ENCODE results near the gene PICALM.
A peak's percentile ranks its signal among the peaks of the same experiment; 100 is the strongest.
"Not testable (repeated sequence)": the region's sequence is repeated elsewhere in the genome, so short reads cannot be mapped to it uniquely, and the experiment has no call there.

The PICALM gene

GRCh38 chr11:86068951-86069407 lies at the start of gene PICALM:
Gene PICALM, minus strand, starts transcription at chr11:86069084. Its CDS starts 304 bp downstream, at chr11:86068780.
- DNase-seq: peak; percentile 99

GRCh38 chr11:86118253-86118652 lies 49.4 kb upstream of the PICALM start:
- no peak for DNase-seq

GRCh38 chr11:86117712-86118063 lies 48.8 kb upstream of the PICALM start:
- DNase-seq: no peak

GRCh38 chr11:86117001-86117711 lies 48.3 kb upstream of the PICALM start:
- DNase-seq: peak; percentile 21

- DNase-seq: peak; percentile 85
Measured at GRCh38 chr11:86116386-86116726, 47.5 kb upstream of the PICALM start.

GRCh38 chr11:86115542-86116385 lies 46.9 kb upstream of the PICALM start:
- no peak for DNase-seq

GRCh38 chr11:86108890-86109638 lies 40.2 kb upstream of the PICALM start:
- no peak for DNase-seq

- DNase-seq: no peak
Measured at GRCh38 chr11:86108191-86108590, 39.3 kb upstream of the PICALM start.

GRCh38 chr11:86106916-86107315 lies 38.0 kb upstream of the PICALM start:
- no peak for DNase-seq

GRCh38 chr11:86106031-86106430 lies 37.1 kb upstream of the PICALM start:
- not testable (repeated sequence) for DNase-seq

GRCh38 chr11:86105601-86106000 lies 36.7 kb upstream of the PICALM start:
- DNase-seq: not testable (repeated sequence)

- DNase-seq: no peak
Measured at GRCh38 chr11:86103808-86104207, 34.9 kb upstream of the PICALM start.

GRCh38 chr11:86101941-86102407 lies 33.1 kb upstream of the PICALM start:
- DNase-seq: no peak

GRCh38 chr11:86101493-86101892 lies 32.6 kb upstream of the PICALM start:
- no peak for DNase-seq

- no peak for DNase-seq
Measured at GRCh38 chr11:86099874-86100273, 31.0 kb upstream of the PICALM start.

GRCh38 chr11:86097980-86098379 lies 29.1 kb upstream of the PICALM start:
- DNase-seq: no peak

GRCh38 chr11:86091566-86091965 lies 22.7 kb upstream of the PICALM start:
- DNase-seq: no peak

GRCh38 chr11:86091086-86091485 lies 22.2 kb upstream of the PICALM start:
- no peak for DNase-seq

- no peak for DNase-seq
Measured at GRCh38 chr11:86089659-86090058, 20.8 kb upstream of the PICALM start.

GRCh38 chr11:86087688-86088087 lies 18.8 kb upstream of the PICALM start:
- not testable (repeated sequence) for DNase-seq

- DNase-seq: no peak
Measured at GRCh38 chr11:86087256-86087655, 18.4 kb upstream of the PICALM start.

- no peak for DNase-seq
Measured at GRCh38 chr11:86081455-86081854, 12.6 kb upstream of the PICALM start.

- no peak for DNase-seq
Measured at GRCh38 chr11:86079421-86079820, 10.5 kb upstream of the PICALM start.

All from activated CD4-positive, alpha-beta T cell treated with anti-CD3 and anti-CD28 coated beads, Interleukin-2, amount 50 U/mL, for 16 hours (primary cell).